ENCODE data around the gene PPP1R3G.

PPP1R3G gene

GRCh38 chr6:5108068-5108467 is 22.9 kb downstream of the PPP1R3G start:
- no peak for ATAC-seq
- TF ChIP-seq POU6F1 (CRISPR knock-in tag; IDR thresholded peaks at IDR 0.05; ENCODE audit: borderline replicate concordance, low read depth) (no peak), ZNF8 (CRISPR knock-in tag; IDR thresholded peaks at IDR 0.05) (no peak), GLIS3 (CRISPR knock-in tag; IDR thresholded peaks at IDR 0.05) (no peak), OSR1 (CRISPR knock-in tag; IDR thresholded peaks at IDR 0.05) (no peak), PPARA (CRISPR knock-in tag; IDR thresholded peaks at IDR 0.05; ENCODE audit: borderline replicate concordance) (no peak), ARNTL (CRISPR knock-in tag; IDR thresholded peaks at IDR 0.05; ENCODE audit: borderline replicate concordance, low read depth) (no peak), ZC3H10 (CRISPR knock-in tag; IDR thresholded peaks at IDR 0.05) (no peak), PATZ1 (CRISPR knock-in tag; IDR thresholded peaks at IDR 0.05; ENCODE audit: borderline replicate concordance) (no peak), CREB5 (CRISPR knock-in tag; IDR thresholded peaks at IDR 0.05; ENCODE audit: low read depth) (no peak), TCF4 (CRISPR knock-in tag; IDR thresholded peaks at IDR 0.05; ENCODE audit: borderline replicate concordance) (no peak), BACH2 (CRISPR knock-in tag; IDR thresholded peaks at IDR 0.05; ENCODE audit: borderline replicate concordance) (no peak), TSHZ2 (CRISPR knock-in tag; IDR thresholded peaks at IDR 0.05) (no peak), CSDC2 (CRISPR knock-in tag; IDR thresholded peaks at IDR 0.05) (no peak), ZNF70 (CRISPR knock-in tag; IDR thresholded peaks at IDR 0.05) (no peak), RARB (CRISPR knock-in tag; IDR thresholded peaks at IDR 0.05) (no peak), ZNF565 (CRISPR knock-in tag; conservative IDR thresholded peaks at IDR 0.05; ENCODE audit: low read depth) (no peak), CSRNP3 (CRISPR knock-in tag; IDR thresholded peaks at IDR 0.05) (no peak)

GRCh38 chr6:5108536-5109150 is 23.5 kb downstream of the PPP1R3G start:
- no peak for ATAC-seq
- TF ChIP-seq ESRRG (CRISPR knock-in tag; IDR thresholded peaks at IDR 0.05) (no peak), ZFP3 (CRISPR knock-in tag; IDR thresholded peaks at IDR 0.05) (no peak), ZFP30 (CRISPR knock-in tag; IDR thresholded peaks at IDR 0.05) (no peak), TSHZ2 (CRISPR knock-in tag; IDR thresholded peaks at IDR 0.05) (no peak), POU6F1 (CRISPR knock-in tag; IDR thresholded peaks at IDR 0.05; ENCODE audit: borderline replicate concordance, low read depth) (no peak), PATZ1 (CRISPR knock-in tag; IDR thresholded peaks at IDR 0.05; ENCODE audit: borderline replicate concordance) (no peak), CREB5 (CRISPR knock-in tag; IDR thresholded peaks at IDR 0.05; ENCODE audit: low read depth) (no peak), BACH2 (CRISPR knock-in tag; IDR thresholded peaks at IDR 0.05; ENCODE audit: borderline replicate concordance) (no peak), ZNF8 (CRISPR knock-in tag; IDR thresholded peaks at IDR 0.05) (no peak), ARNTL (CRISPR knock-in tag; IDR thresholded peaks at IDR 0.05; ENCODE audit: borderline replicate concordance, low read depth) (no peak), TOX (CRISPR knock-in tag; IDR thresholded peaks at IDR 0.05; ENCODE audit: borderline replicate concordance) (no peak), GLIS3 (CRISPR knock-in tag; IDR thresholded peaks at IDR 0.05) (no peak), PPARA (CRISPR knock-in tag; IDR thresholded peaks at IDR 0.05; ENCODE audit: borderline replicate concordance) (no peak)

Measured in SK-N-SH treated with all-trans-retinoic acid at 6 μM for 48 hours (cell line).